GM18870 (cell line): Measurements from ENCODE around the gene PLD5.
A peak's percentile ranks its signal among the peaks of the same experiment; 100 is the strongest.
"Not testable (repeated sequence)": the region's sequence is repeated elsewhere in the genome, so short reads cannot be mapped to it uniquely, and the experiment has no call there.

Experiments
- ATAC-seq: cut with Tn5 transposase; IDR thresholded peaks from one replicate; pipeline ENCODE4 v1.9.1; 2021; ENCODE audit warnings: moderate library complexity; ENCODE audit not compliant: unreplicated experiment

Gene PLD5

GRCh38 chr1:242081446-242081845 is 443.1 kb downstream of the PLD5 start:
- ATAC-seq, result no peak

GRCh38 chr1:242065813-242066212 is 458.7 kb downstream of the PLD5 start:
- no peak for ATAC-seq

DNA sequence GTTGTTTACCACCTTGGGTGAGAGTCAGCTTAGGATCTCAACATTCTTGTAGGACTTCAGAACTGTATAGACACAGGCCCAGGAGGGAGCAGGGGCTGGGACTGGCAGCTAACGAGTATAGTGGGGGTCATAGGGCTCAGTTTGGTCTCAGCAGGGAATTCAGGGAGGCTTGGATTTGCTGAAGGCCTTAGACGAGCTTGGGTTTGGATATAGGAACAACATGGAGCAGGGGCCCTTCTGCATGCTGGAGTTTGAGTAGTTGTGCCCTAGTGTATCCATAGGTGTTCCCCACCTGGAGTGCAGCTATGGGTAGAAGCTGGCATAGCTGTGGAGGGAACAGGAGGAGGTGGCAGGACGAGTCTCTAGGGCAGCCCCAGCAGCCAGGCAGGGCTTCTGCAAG is 462.2 kb downstream of the PLD5 start:
- no peak for ATAC-seq

DNA sequence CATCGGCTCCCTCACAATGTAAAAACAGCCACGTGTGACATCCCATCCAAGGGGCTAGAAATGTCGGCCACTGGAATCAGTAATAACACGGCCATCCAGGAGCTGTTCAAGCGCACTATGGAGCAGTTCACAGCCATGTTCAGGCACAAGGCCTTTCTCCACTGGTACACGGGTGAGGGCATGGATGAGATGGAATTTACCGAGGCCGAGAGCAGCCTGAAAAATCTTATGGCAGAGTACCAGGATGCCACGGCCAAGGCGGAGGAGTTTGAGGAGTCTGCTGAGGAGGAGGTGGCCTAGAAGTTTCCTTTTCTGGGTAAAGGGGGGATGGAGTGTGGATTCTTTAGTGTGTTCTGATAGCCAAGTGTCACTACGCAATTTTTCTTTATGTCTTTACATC is 464.5 kb downstream of the PLD5 start:
- no peak for ATAC-seq

- peak; percentile 87 for ATAC-seq
Measured at GRCh38 chr1:242058582-242058981, 465.9 kb downstream of the PLD5 start.

DNA sequence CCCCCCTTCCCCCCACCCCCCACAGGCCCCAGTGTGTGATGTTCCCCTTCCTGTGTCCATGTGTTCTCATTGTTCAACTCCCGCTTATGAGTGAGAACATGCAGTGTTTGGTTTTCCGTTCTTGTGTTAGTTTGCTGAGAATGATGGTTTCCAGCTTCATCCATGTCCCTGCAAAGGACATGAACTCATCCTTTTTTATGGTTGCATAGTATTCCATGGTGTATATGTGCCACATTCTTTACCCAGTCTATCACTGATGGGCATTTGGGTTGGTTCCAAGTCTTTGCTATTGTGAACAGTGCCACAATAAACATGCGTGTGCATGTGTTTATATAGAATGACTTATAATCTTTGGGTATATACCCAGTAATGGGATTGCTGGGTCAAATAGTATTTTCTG is 466.3 kb downstream of the PLD5 start:
- ATAC-seq, result not testable (repeated sequence)

GRCh38 chr1:242057745-242058115 is 466.8 kb downstream of the PLD5 start:
- no peak for ATAC-seq

GRCh38 chr1:242056988-242057744 is 467.3 kb downstream of the PLD5 start:
- ATAC-seq, result no peak

GRCh38 chr1:242055749-242056320 is 468.7 kb downstream of the PLD5 start:
- no peak for ATAC-seq

DNA sequence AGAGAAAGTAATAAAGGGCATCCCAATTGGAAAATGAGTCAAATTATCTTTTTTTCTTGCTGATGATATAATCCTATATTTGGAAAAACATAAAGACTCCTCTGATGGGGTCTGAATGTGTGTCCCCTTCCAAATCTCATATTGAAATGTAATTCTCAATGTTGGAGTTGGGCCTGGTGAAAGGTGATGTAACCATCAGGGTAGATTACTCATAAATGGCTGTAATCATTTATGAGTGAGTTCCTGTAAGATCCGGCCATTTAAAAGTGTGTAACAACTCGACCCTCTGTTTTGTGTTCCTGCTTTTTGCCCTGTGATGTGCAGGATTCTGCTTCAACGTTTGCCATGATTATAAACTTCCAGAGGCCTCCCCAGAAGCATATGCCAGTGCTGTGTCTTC is 481.3 kb downstream of the PLD5 start:
- ATAC-seq, result no peak

- ATAC-seq, result no peak
Measured at GRCh38 chr1:242034392-242034791, 490.1 kb downstream of the PLD5 start.

DNA sequence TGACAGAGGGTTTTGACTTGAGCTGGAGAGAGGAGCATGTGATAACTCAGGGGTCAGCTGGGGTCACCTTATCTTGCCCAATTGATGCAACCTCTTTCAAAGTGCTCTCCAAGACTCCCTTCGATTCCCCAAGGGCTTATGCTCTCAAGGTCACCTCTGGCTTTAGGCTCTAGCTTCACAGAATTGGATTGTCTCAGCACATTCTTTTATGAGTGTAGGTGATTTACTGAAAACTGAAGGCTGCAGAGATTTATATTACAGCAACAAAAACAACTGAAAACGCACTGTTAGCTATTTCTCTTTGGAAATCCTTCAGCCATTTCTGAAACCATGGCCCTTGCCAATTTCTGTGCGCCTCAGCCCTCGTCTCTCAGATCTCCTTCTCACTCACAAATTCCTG is 491.1 kb downstream of the PLD5 start:
- no peak for ATAC-seq
